ENCODE data around the gene ACOT13.
"Not testable (repeated sequence)": the region's sequence is repeated elsewhere in the genome, so short reads cannot be mapped to it uniquely, and the experiment has no call there.

ACOT13 gene

GRCh38 chr6:24646771-24647170, 20.1 kb upstream of the ACOT13 start:
- in situ Hi-C loops (cut with HindIII; ENCODE audit: low pct_unique_long_range_greater_than_20kb, low sequenced_read_pairs): no loop called here
- TF ChIP-seq JUND (IDR thresholded peaks at IDR 0.05; ENCODE audit: low read depth): no peak
- DNase-seq (ENCODE audit: low read depth in 1 of 2, low spot score in 1 of 2): no peak

- in situ Hi-C loops (cut with HindIII; ENCODE audit: low pct_unique_long_range_greater_than_20kb, low sequenced_read_pairs): no loop called here
- TF ChIP-seq JUND (IDR thresholded peaks at IDR 0.05; ENCODE audit: low read depth): no peak
- no peak for DNase-seq (ENCODE audit: low read depth in 1 of 2, low spot score in 1 of 2)
Measured at GRCh38 chr6:24648276-24648675, 18.6 kb upstream of the ACOT13 start.

GRCh38 chr6:24649691-24650090, 17.2 kb upstream of the ACOT13 start:
- in situ Hi-C loops (cut with HindIII; ENCODE audit: low pct_unique_long_range_greater_than_20kb, low sequenced_read_pairs): no loop called here
- no peak for TF ChIP-seq JUND (IDR thresholded peaks at IDR 0.05; ENCODE audit: low read depth)

DNA sequence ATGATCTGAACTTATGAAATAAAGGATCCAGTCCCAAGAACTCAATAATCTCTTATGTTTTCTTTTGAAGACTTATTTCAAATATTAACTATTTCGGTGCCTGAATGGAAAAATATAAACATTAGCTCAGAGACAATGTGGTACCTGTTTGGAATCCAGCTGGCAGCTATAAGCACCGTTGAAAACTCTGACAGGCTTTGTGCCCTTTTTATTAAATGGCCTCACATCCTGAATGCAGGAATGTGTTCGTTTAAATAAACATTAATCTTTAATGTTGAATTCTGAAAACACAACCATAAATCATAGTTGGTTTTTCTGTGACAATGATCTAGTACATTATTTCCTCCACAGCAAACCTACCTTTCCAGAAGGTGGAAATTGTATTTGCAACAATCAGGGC, 16.5 kb upstream of the ACOT13 start:
- TF ChIP-seq JUND (IDR thresholded peaks at IDR 0.05; ENCODE audit: low read depth): no peak
- in situ Hi-C loops (cut with HindIII; ENCODE audit: low pct_unique_long_range_greater_than_20kb, low sequenced_read_pairs): no loop called here
- DNase-seq (ENCODE audit: low read depth in 1 of 2, low spot score in 1 of 2): no peak

More at GRCh38 chr6:24649691-24650090, 17.2 kb upstream of the ACOT13 start:
- DNase-seq (ENCODE audit: low read depth in 1 of 2, low spot score in 1 of 2): no peak

- no peak for TF ChIP-seq JUND (IDR thresholded peaks at IDR 0.05; ENCODE audit: low read depth)
- no peak for DNase-seq (ENCODE audit: low read depth in 1 of 2, low spot score in 1 of 2)
- in situ Hi-C loops (cut with HindIII; ENCODE audit: low pct_unique_long_range_greater_than_20kb, low sequenced_read_pairs): no loop called here
Measured at GRCh38 chr6:24655215-24655614, 11.7 kb upstream of the ACOT13 start.

GRCh38 chr6:24658573-24659560, 8.0 kb upstream of the ACOT13 start:
- DNase-seq (ENCODE audit: low read depth in 1 of 2, low spot score in 1 of 2): no peak
- no peak for TF ChIP-seq JUND (IDR thresholded peaks at IDR 0.05; ENCODE audit: low read depth)

GRCh38 chr6:24659561-24659960, 7.3 kb upstream of the ACOT13 start:
- no peak for DNase-seq (ENCODE audit: low read depth in 1 of 2, low spot score in 1 of 2)
- in situ Hi-C loops (cut with HindIII; ENCODE audit: low pct_unique_long_range_greater_than_20kb, low sequenced_read_pairs): no loop called here

More at GRCh38 chr6:24658573-24659560, 8.0 kb upstream of the ACOT13 start:
- in situ Hi-C loops (cut with HindIII; ENCODE audit: low pct_unique_long_range_greater_than_20kb, low sequenced_read_pairs): no loop called here

GRCh38 chr6:24660105-24660504, 6.8 kb upstream of the ACOT13 start:
- no peak for DNase-seq (ENCODE audit: low read depth in 1 of 2, low spot score in 1 of 2)
- TF ChIP-seq JUND (IDR thresholded peaks at IDR 0.05; ENCODE audit: low read depth): no peak
- in situ Hi-C loops (cut with HindIII; ENCODE audit: low pct_unique_long_range_greater_than_20kb, low sequenced_read_pairs): no loop called here

More at GRCh38 chr6:24659561-24659960, 7.3 kb upstream of the ACOT13 start:
- no peak for TF ChIP-seq JUND (IDR thresholded peaks at IDR 0.05; ENCODE audit: low read depth)

DNA sequence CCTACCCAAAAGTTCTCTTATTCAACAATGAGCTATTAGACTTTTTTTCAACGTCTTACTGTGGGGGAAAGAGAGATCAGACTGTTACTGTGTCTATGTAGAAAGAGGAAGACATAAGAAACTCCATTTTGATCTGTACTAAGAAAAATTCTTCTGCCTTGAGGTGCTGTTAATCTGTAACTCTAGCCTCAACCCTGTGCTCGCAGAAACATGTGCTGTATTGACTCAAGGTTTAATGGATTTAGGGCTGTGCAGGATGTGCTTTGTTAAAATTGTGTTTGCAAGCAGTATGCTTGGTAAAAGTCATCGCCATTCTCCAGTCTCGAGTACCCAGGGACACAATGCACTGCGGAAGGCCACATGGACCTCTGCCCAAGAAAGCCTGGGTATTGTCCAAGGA, 5.1 kb upstream of the ACOT13 start:
- DNase-seq (ENCODE audit: low read depth in 1 of 2, low spot score in 1 of 2); in situ Hi-C loops (cut with HindIII; ENCODE audit: low pct_unique_long_range_greater_than_20kb, low sequenced_read_pairs): not testable (repeated sequence)

DNA sequence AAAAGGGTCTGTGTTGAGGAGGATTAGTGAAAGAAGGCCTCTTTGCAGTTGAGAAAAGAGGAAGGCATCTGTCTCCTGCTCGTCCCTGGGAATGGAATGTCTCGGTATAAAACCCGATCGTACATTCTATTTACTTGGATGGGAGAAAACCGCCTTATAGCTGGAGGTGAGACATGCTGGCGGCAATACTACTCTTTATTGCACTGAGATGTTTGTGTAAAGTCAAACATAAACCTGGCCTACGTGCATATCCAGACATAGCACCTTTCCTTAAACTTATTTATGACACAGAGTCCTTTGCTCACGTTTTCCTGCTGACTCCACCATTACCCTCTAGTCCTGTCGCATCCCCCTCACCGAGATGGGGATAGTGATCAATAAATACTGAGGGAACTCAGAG, 4.6 kb upstream of the ACOT13 start:
- DNase-seq (ENCODE audit: low read depth in 1 of 2, low spot score in 1 of 2): no peak
- no peak for TF ChIP-seq JUND (IDR thresholded peaks at IDR 0.05; ENCODE audit: low read depth)
- in situ Hi-C loops (cut with HindIII; ENCODE audit: low pct_unique_long_range_greater_than_20kb, low sequenced_read_pairs): no loop called here

DNA sequence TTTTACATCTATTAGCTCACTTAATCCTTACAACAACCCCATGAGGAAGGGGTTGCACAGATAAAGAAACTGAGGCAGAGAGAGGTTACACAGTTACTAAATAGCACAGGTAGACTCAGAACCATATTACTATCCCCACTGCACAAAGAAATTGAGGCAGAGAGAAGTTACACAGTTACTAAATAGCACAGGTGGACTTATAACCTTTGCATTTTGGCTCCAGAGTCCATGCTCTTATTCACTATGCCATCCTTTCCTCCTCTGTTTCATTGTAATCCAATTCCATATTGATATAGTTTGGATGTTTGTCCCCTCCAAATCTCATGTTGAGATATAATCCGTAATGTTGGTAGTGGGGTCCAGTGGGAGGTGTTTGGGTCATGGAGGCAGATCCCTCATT, 3.7 kb upstream of the ACOT13 start:
- DNase-seq (ENCODE audit: low read depth in 1 of 2, low spot score in 1 of 2): no peak
- in situ Hi-C loops (cut with HindIII; ENCODE audit: low pct_unique_long_range_greater_than_20kb, low sequenced_read_pairs): no loop called here
- TF ChIP-seq JUND (IDR thresholded peaks at IDR 0.05; ENCODE audit: low read depth): no peak

GRCh38 chr6:24664046-24664987, 2.6 kb upstream of the ACOT13 start:
- no peak for DNase-seq (ENCODE audit: low read depth in 1 of 2, low spot score in 1 of 2)
- no peak for TF ChIP-seq JUND (IDR thresholded peaks at IDR 0.05; ENCODE audit: low read depth)
- in situ Hi-C loops (cut with HindIII; ENCODE audit: low pct_unique_long_range_greater_than_20kb, low sequenced_read_pairs): no loop called here

Data from T47D (cell line).